Calu3 (cell line): ENCODE data around the gene ZBTB14. TPM values are rescaled to one million over a fixed set of nuclear protein-coding genes. Genes with fewer than 3 reads are reported as not detected.

Source experiments
- BruUV-seq: library from RNA; stranded (reverse); fragments of 400-500 nt; replicated peaks from 2 replicates; lab custom pipeline; 2021; lab: Mats Ljungman, UMichigan
- CTCF ChIA-PET: fragments of 300-600 bp; sonication (Branson Sonifier 250); formaldehyde crosslinking; loops from one replicate; lab custom pipeline; 2022; ENCODE audit warnings: antibody characterized with exemption; lab: Charles Lee
- DNase-seq: peaks from one replicate; pipeline ENCODE4 v3.0.0; 2022
- H3K27ac Mint-ChIP-seq: one replicate; pipeline ENCODE4 v1.8.0; 2022; ENCODE audit warnings: mixed read lengths; ENCODE audit not compliant: unreplicated experiment
- H3K27me3 Mint-ChIP-seq: one replicate; pipeline ENCODE4 v1.8.0; 2022; ENCODE audit warnings: mixed read lengths; ENCODE audit not compliant: unreplicated experiment
- H3K36me3 Mint-ChIP-seq: one replicate; pipeline ENCODE4 v1.8.0; 2022; ENCODE audit warnings: mild to moderate bottlenecking, moderate library complexity, mixed read lengths; ENCODE audit not compliant: insufficient read depth, unreplicated experiment
- H3K4me1 Mint-ChIP-seq: one replicate; pipeline ENCODE4 v1.8.0; 2022; ENCODE audit warnings: mild to moderate bottlenecking, low read depth, mixed read lengths; ENCODE audit not compliant: unreplicated experiment
- H3K4me3 Mint-ChIP-seq: one replicate; pipeline ENCODE4 v1.8.0; 2022; ENCODE audit warnings: mild to moderate bottlenecking, low read depth, moderate library complexity, mixed read lengths; ENCODE audit not compliant: unreplicated experiment
- H3K9me3 Mint-ChIP-seq: one replicate; pipeline ENCODE4 v1.8.0; 2022; ENCODE audit warnings: low read depth, mixed read lengths; ENCODE audit not compliant: unreplicated experiment
- CTCF ChIP-seq: fragments of 200-600 bp; IDR thresholded peaks from one replicate; pipeline ENCODE4 v1.8.0; 2022; ENCODE audit warnings: antibody characterized with exemption; ENCODE audit not compliant: unreplicated experiment
- intact Hi-C: fragments of 100-400 bp; cut with micrococcal nuclease; formaldehyde crosslinking; loops from one replicate; pipeline ENCODE4 v1.10.0; 2022; ENCODE audit not compliant: unreplicated experiment
- total RNA-seq: library from RNA; stranded (reverse); gene quantifications from 2 replicates; pipeline ENCODE4 v1.2.3, GENCODE V29; 2022

Gene ZBTB14
- total RNA-seq, 1 experiment from 2014 or later, result 12.9 TPM

- no peak for TF ChIP-seq CTCF
- Mint-ChIP-seq H3K4me3 (no peak overlapping the region), H3K9me3 (no peaks in the 10 kb centered on the region), H3K36me3 (no peaks in the 10 kb centered on the region), H3K4me1 (no peaks in the 10 kb centered on the region), H3K27me3 (peaks cover 31% of the 10 kb centered on the region), H3K27ac (no peak overlapping the region)
- intact Hi-C loops, result no loop called here
- no peak for DNase-seq
- CTCF ChIA-PET, result no interaction called here
- BruUV-seq, result no TSS peak
Observed at GRCh38 chr18:5305835-5306234, 10.3 kb upstream of the ZBTB14 start.

- CTCF ChIA-PET, result no interaction called here
- H3K9me3 Mint-ChIP-seq, result no peaks in the 10 kb centered on the region
- TF ChIP-seq CTCF, result no peak
- H3K27me3 Mint-ChIP-seq, result peaks cover 31% of the 10 kb centered on the region
- no peak for DNase-seq
- intact Hi-C loops, result no loop called here
- H3K27ac Mint-ChIP-seq, result no peak overlapping the region
- no TSS peak for BruUV-seq
- H3K4me3 Mint-ChIP-seq, result no peak overlapping the region
- no peaks in the 10 kb centered on the region for H3K36me3 Mint-ChIP-seq
- no peaks in the 10 kb centered on the region for H3K4me1 Mint-ChIP-seq
Observed at GRCh38 chr18:5304232-5304631, 8.7 kb upstream of the ZBTB14 start.

GRCh38 chr18:5303636-5304035 is 8.1 kb upstream of the ZBTB14 start:
- no peak overlapping the region for H3K4me3 Mint-ChIP-seq
- no peaks in the 10 kb centered on the region for H3K36me3 Mint-ChIP-seq
- no TSS peak for BruUV-seq
- H3K9me3 Mint-ChIP-seq, result no peaks in the 10 kb centered on the region
- intact Hi-C loops, result no loop called here
- TF ChIP-seq CTCF, result no peak
- no peaks in the 10 kb centered on the region for H3K4me1 Mint-ChIP-seq
- no peak for DNase-seq
- no peak overlapping the region for H3K27ac Mint-ChIP-seq
- peaks cover 31% of the 10 kb centered on the region for H3K27me3 Mint-ChIP-seq
- CTCF ChIA-PET, result no interaction called here

GRCh38 chr18:5302606-5303005 is 7.1 kb upstream of the ZBTB14 start:
- no TSS peak for BruUV-seq
- Mint-ChIP-seq H3K4me1 (no peaks in the 10 kb centered on the region), H3K4me3 (no peak overlapping the region), H3K27me3 (peaks cover 31% of the 10 kb centered on the region), H3K36me3 (no peaks in the 10 kb centered on the region), H3K9me3 (no peaks in the 10 kb centered on the region), H3K27ac (no peak overlapping the region)
- no peak for TF ChIP-seq CTCF
- CTCF ChIA-PET, result no interaction called here
- no peak for DNase-seq
- intact Hi-C loops, result no loop called here
